ENCODE results near the gene ZNF396.

ZNF396 gene

DNA sequence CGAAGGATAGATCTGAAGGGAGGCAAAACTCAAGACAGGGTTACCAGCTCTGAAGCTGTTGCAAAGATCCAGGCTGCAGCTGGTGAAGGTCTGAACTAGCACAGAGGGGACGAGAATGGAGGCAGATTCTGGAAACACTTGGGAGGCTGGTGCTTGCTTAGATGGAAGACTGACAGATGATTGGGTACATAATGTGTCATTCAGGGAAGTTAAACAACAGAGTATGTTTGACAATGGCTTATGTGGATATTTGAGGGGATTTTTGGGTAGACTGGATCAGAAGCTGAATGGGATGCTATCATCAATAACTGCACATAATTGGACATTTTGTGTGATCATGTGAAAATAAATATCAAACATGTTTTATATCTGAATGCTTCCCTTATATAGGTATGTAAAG, 2.3 kb upstream of the ZNF396 start:
- no peak for DNase-seq

- DNase-seq, result no peak
These were observed 1.4 kb upstream of the ZNF396 start for GRCh38 chr18:35378574-35378896.

DNA sequence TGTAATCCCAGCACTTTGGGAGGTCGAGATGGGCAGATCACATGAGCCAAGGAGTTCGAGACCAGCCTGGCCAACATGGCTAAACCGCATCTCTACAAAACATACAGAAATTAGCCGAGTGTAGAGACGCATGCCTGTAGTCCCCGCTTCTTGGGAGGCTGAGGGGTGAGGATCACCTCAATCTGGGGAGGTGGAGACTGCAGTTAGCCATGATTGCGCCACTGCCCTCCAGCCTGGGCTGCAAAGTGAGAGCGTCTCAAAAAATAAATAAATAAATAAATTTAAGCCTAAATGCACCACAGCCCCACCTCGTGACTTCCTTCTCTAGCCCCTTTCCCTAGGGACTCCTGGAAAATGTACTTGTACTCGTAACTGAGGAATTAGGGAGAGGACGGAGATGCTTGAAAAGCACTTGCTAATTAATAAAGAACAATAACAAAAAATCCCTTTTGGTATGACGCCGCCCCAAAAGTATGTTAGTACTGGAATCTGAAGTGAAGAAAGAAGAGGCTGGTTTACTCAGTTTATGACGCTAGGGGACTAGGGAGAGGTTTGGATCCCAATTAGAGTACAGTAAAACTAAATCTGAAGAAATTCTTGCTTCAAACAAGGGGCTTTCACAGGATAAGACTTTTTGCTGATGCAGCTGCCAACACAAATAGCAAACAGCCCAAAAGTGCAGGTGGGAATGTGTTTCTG, 887 bp upstream of the ZNF396 start:
- no peak for DNase-seq

DNA sequence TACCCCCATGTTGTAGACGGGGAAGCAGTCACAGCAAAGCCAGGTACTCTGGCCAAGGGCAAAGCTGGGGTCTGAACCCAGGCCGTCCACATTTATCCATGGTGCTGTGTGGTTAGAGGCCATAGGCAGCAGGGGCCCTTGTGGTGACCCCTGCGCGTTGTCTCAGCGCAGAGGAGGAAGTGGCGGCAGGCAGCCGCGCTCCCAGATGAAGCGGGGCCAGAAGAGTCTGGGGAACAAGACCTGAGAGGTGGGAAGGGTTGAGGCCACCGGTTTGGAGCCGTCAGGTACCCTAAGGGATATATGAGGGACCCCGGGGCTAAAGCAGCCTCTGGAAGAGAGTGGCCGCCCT, 770 bp downstream of the ZNF396 start:
- no peak for DNase-seq

DNA sequence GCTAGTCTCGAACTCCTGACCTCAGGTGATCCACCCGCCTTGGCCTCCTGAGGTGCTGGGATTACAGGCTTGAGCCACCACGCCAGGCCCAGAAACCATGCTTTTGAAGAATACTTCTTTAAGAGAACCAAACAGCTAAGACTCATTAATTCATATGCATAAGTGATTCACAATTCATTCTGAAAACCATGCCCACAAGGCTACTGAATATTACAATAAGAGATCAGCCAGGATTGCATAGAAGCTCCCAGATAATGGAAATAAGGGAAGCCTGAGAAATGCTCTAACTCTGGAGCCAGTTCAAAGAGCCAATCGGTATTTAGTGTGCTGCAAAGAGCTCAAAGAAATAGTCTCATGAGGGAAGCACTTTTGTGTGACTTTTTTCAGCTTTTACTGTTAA, 2.4 kb downstream of the ZNF396 start:
- DNase-seq, result no peak

- DNase-seq, result no peak
These were observed 5.5 kb downstream of the ZNF396 start for GRCh38 chr18:35371412-35372195.

- no peak for DNase-seq
These were observed 8.0 kb downstream of the ZNF396 start for GRCh38 chr18:35369126-35369525.

DNA sequence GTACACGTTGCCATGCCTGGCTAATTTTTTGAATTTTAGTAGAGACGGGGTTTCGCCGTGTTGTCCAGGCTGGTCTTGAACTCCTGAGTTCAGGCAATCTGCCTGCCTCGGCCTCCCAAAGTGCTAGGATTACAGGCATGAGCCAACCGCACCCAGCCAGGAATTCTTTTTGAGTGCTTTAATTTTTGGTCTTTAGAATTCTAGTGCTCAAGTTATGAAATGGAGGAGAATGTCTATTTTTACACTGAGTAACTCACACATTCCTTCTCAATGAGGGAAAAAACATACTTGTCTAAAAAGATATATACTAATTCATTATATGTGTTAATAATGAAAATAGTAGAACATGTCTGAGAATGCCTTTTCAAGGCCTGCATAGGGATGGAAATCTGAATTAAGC, 8.5 kb downstream of the ZNF396 start:
- DNase-seq, result no peak

GRCh38 chr18:35362531-35362930, 14.6 kb downstream of the ZNF396 start:
- no peak for DNase-seq

- DNase-seq, result no peak
These were observed 15.4 kb downstream of the ZNF396 start for GRCh38 chr18:35361570-35362321.

DNA sequence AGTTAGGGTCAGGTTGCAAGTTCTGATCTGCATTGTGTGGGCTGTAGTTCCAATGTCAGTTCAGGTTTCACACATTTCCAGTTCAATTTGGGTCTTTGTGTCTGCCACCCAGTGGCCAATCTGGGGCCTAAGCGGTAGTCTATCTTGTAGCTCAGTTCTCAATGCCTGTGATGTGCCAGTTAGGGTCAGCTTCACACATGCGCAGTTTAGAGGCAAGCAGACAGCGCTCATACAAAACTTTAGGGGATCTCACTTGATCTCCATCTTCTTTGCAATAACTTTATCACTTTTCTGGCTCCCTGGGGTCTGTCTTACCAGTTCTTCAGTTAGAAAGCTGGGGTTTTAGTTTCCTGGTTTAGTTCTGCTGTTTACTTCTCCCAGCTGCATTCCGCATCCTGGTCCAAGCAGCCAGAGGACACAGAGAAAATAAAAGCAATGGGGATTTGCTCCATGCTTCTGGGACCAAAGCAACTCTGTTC, 22.0 kb downstream of the ZNF396 start:
- peak; percentile 69 for DNase-seq

- no peak for DNase-seq
These were observed 24.4 kb downstream of the ZNF396 start for GRCh38 chr18:35352778-35353177.

- no peak for DNase-seq
These were observed 24.9 kb downstream of the ZNF396 start for GRCh38 chr18:35352283-35352682.

DNA sequence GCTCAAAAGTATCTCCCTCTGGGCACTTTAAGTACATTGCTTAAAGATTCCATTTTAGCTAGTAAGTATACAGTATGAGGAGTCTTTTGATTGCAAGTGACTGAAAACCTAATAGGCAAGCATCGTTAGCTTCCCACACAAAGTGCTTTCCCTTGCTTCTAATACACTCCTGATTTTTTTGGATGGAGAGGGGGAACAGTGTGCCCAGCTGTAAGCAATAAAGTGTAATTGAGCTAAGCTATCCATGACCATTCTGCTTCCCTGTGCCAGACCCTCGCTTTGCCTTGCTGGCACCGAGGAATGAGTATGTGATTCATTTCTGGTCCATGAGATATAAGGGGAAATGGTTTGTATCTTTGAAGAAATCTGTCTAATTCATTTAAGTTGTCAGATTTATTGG, 29.1 kb downstream of the ZNF396 start:
- no peak for DNase-seq

DNA sequence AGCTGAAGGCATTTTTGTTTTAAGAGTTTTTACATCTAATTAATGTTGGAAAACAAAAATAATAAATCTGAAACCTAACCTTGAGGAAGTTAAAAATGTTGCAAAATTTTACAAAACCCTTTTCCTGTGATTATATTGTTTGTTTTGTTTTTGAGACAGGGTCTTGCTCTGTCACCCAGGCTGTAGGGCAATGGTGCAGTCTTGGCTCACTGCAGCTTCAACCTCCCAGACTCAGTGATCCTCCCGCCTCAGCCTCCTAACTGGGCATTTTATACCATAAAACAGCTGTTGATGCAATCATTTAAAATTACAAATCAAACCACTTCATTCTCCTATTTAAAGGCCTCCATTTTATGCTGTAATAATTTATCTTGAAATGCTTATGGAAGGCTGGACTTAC, 31.2 kb downstream of the ZNF396 start:
- DNase-seq, result no peak

DNA sequence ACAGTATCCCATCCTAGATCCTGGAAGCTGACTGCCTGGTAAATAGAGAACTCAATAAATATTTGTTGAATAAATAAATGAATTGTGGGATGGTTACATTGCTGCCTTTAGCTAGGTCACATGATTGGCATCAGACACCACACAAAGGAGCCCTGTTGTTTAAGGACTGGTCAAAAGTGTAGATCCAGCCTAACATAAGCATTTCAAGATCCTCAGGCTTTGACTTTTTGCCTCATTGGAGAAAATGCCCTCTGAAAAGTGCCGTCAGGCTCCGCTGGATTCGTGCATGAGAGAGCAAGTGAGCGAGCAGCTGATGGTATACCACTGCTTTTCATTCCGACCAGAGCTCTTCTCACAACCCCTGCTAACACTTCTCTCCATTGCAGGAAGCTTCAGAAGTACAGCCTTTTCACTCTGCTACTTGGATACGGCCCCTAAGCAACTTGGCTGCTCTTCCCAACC, 31.6 kb downstream of the ZNF396 start:
- peak; percentile 30 for DNase-seq

- DNase-seq, result no peak
These were observed 32.2 kb downstream of the ZNF396 start for GRCh38 chr18:35344736-35345459.

GRCh38 chr18:35343936-35344735, 33.0 kb downstream of the ZNF396 start, which contains the start of gene ZNF24:
TSS of gene ZNF24 (minus strand) at chr18:35344420. CDS start at chr18:35340650, 3,770 bp downstream.
- peak; percentile 91 for DNase-seq

GRCh38 chr18:35343488-35343935, 33.6 kb downstream of the ZNF396 start:
- DNase-seq, result no peak

- DNase-seq, result no peak
These were observed 39.9 kb downstream of the ZNF396 start for GRCh38 chr18:35337286-35337685.

- DNase-seq, result no peak
These were observed 41.3 kb downstream of the ZNF396 start for GRCh38 chr18:35335866-35336265.

DNA sequence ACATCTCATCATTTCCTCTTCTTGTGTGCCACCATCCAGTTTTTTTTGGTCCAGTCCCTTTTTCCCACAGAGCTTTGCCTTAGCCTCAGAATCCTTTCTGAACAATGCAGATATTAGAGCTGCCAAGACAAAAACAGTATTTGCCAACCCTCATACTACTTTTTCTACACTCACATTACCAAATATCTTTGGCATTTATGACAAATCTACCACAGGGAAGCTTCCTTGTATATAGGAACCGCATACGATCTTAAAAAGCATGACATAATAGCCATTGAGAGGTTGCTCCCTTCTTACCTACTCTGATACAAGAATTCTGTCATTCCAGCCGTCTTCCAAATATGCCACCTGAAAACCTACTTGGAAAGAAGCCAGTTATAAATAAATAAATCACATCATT, 42.3 kb downstream of the ZNF396 start:
- DNase-seq, result no peak

Measured in kidney glomerular epithelial cell (primary cell).